GM23338 (cell line): Measurements from ENCODE around the gene SLC5A12. TPM values are rescaled to one million over a fixed set of nuclear protein-coding genes. Genes with fewer than 3 reads are reported as not detected.
A peak's percentile ranks its signal among the peaks of the same experiment; 100 is the strongest.

Experiments used
- ATAC-seq: fragments of 200-7000 bp; cut with Tn5 transposase; 3 replicates; pipeline ENCODE4 v1.9.1; 2020
- DNase-seq: peaks from one replicate; pipeline ENCODE4 v3.0.0-alpha.2; 2015; ENCODE audit warnings: low spot score
- H2AFZ ChIP-seq: fragments of 200-600 bp; sonication (generic); 2 replicates; pipeline ENCODE4 v1.8.0; 2016; ENCODE audit warnings: antibody characterized with exemption, mild to moderate bottlenecking, moderate library complexity
- H3F3A ChIP-seq: fragments of 200-600 bp; sonication (generic); replicated peaks from 2 replicates; pipeline ENCODE4 v1.8.0; 2017; ENCODE audit warnings: antibody characterized with exemption, mixed run types, low read depth
- H3K27ac ChIP-seq: fragments of 200-600 bp; sonication (generic); 2 replicates; pipeline ENCODE4 v1.6.1; 2016; ENCODE audit warnings: low read depth
- H3K27me3 ChIP-seq: fragments of 200-600 bp; sonication (generic); 2 replicates; pipeline ENCODE4 v1.8.0; 2016; ENCODE audit warnings: mild to moderate bottlenecking, mixed run types, moderate library complexity; ENCODE audit not compliant: insufficient read depth
- H3K36me3 ChIP-seq: fragments of 200-600 bp; sonication (generic); 2 replicates; pipeline ENCODE4 v1.8.0; 2016; ENCODE audit warnings: mild to moderate bottlenecking; ENCODE audit not compliant: insufficient read depth
- H3K4me1 ChIP-seq: fragments of 200-600 bp; sonication (generic); 2 replicates; pipeline ENCODE4 v1.8.0; 2016; ENCODE audit warnings: mild to moderate bottlenecking, moderate library complexity; ENCODE audit not compliant: insufficient read depth
- H3K4me2 ChIP-seq: fragments of 200-600 bp; sonication (generic); 2 replicates; pipeline ENCODE4 v1.7.1; 2017; ENCODE audit warnings: mixed run types
- H3K4me3 ChIP-seq: fragments of 200-600 bp; sonication (generic); 2 replicates; pipeline ENCODE4 v1.6.1; 2016; ENCODE audit warnings: mixed run types
- H3K79me2 ChIP-seq: fragments of 200-600 bp; sonication (generic); replicated peaks from 2 replicates; pipeline ENCODE4 v1.8.0; 2017; ENCODE audit warnings: mild to moderate bottlenecking; ENCODE audit not compliant: insufficient read depth
- H3K9me2 ChIP-seq: fragments of 200-600 bp; sonication (generic); 2 replicates; pipeline ENCODE4 v1.8.0; 2017; ENCODE audit not compliant: insufficient read depth
- H4K20me1 ChIP-seq: fragments of 200-600 bp; sonication (generic); replicated peaks from 2 replicates; pipeline ENCODE4 v1.8.0; 2017; ENCODE audit warnings: mild to moderate bottlenecking; ENCODE audit not compliant: insufficient read depth
- H3K27ac Mint-ChIP-seq: 2 replicates; pipeline ENCODE4 v1.8.0; 2020; ENCODE audit warnings: inconsistent platforms, mild to moderate bottlenecking, moderate library complexity, mixed read lengths
- H3K27me3 Mint-ChIP-seq: 3 replicates; pipeline ENCODE4 v1.8.0; 2022; ENCODE audit warnings: low read depth, mild to moderate bottlenecking, moderate library complexity, mixed read lengths, inconsistent platforms; ENCODE audit not compliant: insufficient read depth, poor library complexity
- H3K36me3 Mint-ChIP-seq: 3 replicates; pipeline ENCODE4 v1.8.0; 2021; ENCODE audit warnings: low read depth, mild to moderate bottlenecking, inconsistent platforms, moderate library complexity, mixed read lengths
- H3K4me1 Mint-ChIP-seq: 3 replicates; pipeline ENCODE4 v1.8.0; 2020; ENCODE audit warnings: mild to moderate bottlenecking, inconsistent platforms, mixed read lengths
- H3K4me3 Mint-ChIP-seq: 3 replicates; pipeline ENCODE4 v1.8.0; 2021; ENCODE audit warnings: moderate library complexity, mild to moderate bottlenecking, inconsistent platforms, mixed read lengths
- H3K9me3 Mint-ChIP-seq: 3 replicates; pipeline ENCODE4 v1.8.0; 2020; ENCODE audit warnings: moderate library complexity, mild to moderate bottlenecking, inconsistent platforms, mixed read lengths
- CREB1 ChIP-seq: fragments of 250-450 bp; sonication (Bioruptor Pico); IDR thresholded peaks from 2 replicates; pipeline ENCODE4 v1.5.0; 2020; ENCODE audit warnings: low read depth, mild to moderate bottlenecking, moderate library complexity
- EZH2 ChIP-seq: fragments of 200-600 bp; sonication (generic); IDR thresholded peaks from one replicate; pipeline ENCODE4 v1.8.0; 2017; ENCODE audit warnings: antibody characterized with exemption, mild to moderate bottlenecking, low read depth; ENCODE audit not compliant: unreplicated experiment
- EZH2phosphoT487 ChIP-seq: fragments of 200-600 bp; sonication (generic); IDR thresholded peaks from one replicate; pipeline ENCODE4 v1.8.1; 2018; ENCODE audit warnings: antibody characterized with exemption; ENCODE audit not compliant: unreplicated experiment
- JUNB ChIP-seq: IDR thresholded peaks from one replicate; pipeline ENCODE4 v1.6.1; 2016; ENCODE audit warnings: antibody characterized with exemption; ENCODE audit not compliant: unreplicated experiment
- POLR2AphosphoS5 ChIP-seq: IDR thresholded peaks from 2 replicates; pipeline ENCODE4 v1.6.1; 2016; ENCODE audit warnings: antibody characterized with exemption, low read depth
- STAT1 ChIP-seq: IDR thresholded peaks from one replicate; pipeline ENCODE4 v1.6.1; 2016; ENCODE audit warnings: antibody characterized with exemption; ENCODE audit not compliant: unreplicated experiment
- ZNF114 ChIP-seq: fragments of 250-450 bp; sonication (Bioruptor Pico); IDR thresholded peaks from 2 replicates; pipeline ENCODE4 v1.5.0; 2020; ENCODE audit warnings: mild to moderate bottlenecking, moderate library complexity
- ZNF462 ChIP-seq: fragments of 250-450 bp; sonication (Bioruptor Pico); IDR thresholded peaks from 2 replicates; pipeline ENCODE4 v1.5.0; 2020; ENCODE audit warnings: mild to moderate bottlenecking, moderate library complexity
- polyA plus RNA-seq: library from polyadenylated mRNA; unstranded; fragments of >200 nt; fragmentation: Nextera tagmentation; extraction: Ambion mirVana; gene quantifications from 2 replicates; pipeline ENCODE4 v1.2.1, GENCODE V29; 2016
- total RNA-seq: library from RNA; depleted of rRNA; stranded (reverse); fragments of >200 nt; shearing (Covaris generic); gene quantifications from 2 replicates; pipeline ENCODE4 v1.2.3, GENCODE V29; 2014
- TF ChIP-seq, protein P1 (sequence below): IDR thresholded peaks from one replicate; pipeline ENCODE4 v1.6.1; 2018; ENCODE audit warnings: antibody characterized with exemption; ENCODE audit not compliant: unreplicated experiment
- TF ChIP-seq, protein P2 (sequence below), 2 experiments: fragments of 200-600 bp in 1 of 2; sonication (generic) in 1 of 2; conservative IDR thresholded peaks; 2 replicates each; pipeline versions ENCODE4 v1.5.1 to v1.6.1; 2016 to 2017; ENCODE audit warnings: antibody characterized with exemption in 2 of 2, low read depth in 2 of 2, mild to moderate bottlenecking in 2 of 2, moderate library complexity in 1 of 2

SLC5A12 gene
- total and polyA plus RNA-seq, 2 experiments from 2014 or later, result 0.60 to 1.4 TPM

DNA sequence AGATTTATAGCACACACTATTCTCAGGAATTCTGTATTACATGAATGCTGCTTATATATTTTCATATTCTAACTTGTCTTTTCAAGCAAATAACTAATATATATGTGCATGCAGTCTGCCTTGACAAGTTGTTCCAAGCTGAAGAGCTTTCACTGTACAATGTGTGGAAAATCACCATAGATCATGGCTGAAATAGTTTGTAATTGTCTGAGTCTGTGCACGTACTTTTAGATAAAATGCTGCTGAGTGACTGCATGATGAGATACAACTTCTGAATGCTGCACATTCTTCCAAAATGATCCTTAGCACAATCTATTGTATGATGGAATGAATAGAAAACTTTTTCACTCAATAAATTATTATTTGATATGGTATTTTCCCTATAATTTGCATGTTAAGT, 58.9 kb downstream of the SLC5A12 start (continued):
- TF ChIP-seq, protein P1, sequence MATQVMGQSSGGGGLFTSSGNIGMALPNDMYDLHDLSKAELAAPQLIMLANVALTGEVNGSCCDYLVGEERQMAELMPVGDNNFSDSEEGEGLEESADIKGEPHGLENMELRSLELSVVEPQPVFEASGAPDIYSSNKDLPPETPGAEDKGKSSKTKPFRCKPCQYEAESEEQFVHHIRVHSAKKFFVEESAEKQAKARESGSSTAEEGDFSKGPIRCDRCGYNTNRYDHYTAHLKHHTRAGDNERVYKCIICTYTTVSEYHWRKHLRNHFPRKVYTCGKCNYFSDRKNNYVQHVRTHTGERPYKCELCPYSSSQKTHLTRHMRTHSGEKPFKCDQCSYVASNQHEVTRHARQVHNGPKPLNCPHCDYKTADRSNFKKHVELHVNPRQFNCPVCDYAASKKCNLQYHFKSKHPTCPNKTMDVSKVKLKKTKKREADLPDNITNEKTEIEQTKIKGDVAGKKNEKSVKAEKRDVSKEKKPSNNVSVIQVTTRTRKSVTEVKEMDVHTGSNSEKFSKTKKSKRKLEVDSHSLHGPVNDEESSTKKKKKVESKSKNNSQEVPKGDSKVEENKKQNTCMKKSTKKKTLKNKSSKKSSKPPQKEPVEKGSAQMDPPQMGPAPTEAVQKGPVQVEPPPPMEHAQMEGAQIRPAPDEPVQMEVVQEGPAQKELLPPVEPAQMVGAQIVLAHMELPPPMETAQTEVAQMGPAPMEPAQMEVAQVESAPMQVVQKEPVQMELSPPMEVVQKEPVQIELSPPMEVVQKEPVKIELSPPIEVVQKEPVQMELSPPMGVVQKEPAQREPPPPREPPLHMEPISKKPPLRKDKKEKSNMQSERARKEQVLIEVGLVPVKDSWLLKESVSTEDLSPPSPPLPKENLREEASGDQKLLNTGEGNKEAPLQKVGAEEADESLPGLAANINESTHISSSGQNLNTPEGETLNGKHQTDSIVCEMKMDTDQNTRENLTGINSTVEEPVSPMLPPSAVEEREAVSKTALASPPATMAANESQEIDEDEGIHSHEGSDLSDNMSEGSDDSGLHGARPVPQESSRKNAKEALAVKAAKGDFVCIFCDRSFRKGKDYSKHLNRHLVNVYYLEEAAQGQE, result no peak
- no peak for TF ChIP-seq STAT1
- TF ChIP-seq, protein P2, sequence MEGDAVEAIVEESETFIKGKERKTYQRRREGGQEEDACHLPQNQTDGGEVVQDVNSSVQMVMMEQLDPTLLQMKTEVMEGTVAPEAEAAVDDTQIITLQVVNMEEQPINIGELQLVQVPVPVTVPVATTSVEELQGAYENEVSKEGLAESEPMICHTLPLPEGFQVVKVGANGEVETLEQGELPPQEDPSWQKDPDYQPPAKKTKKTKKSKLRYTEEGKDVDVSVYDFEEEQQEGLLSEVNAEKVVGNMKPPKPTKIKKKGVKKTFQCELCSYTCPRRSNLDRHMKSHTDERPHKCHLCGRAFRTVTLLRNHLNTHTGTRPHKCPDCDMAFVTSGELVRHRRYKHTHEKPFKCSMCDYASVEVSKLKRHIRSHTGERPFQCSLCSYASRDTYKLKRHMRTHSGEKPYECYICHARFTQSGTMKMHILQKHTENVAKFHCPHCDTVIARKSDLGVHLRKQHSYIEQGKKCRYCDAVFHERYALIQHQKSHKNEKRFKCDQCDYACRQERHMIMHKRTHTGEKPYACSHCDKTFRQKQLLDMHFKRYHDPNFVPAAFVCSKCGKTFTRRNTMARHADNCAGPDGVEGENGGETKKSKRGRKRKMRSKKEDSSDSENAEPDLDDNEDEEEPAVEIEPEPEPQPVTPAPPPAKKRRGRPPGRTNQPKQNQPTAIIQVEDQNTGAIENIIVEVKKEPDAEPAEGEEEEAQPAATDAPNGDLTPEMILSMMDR (conservative IDR thresholded peaks at IDR 0.05; ENCODE audit: low read depth in 2 of 2), result no peak
- TF ChIP-seq CREB1, result no peak

DNA sequence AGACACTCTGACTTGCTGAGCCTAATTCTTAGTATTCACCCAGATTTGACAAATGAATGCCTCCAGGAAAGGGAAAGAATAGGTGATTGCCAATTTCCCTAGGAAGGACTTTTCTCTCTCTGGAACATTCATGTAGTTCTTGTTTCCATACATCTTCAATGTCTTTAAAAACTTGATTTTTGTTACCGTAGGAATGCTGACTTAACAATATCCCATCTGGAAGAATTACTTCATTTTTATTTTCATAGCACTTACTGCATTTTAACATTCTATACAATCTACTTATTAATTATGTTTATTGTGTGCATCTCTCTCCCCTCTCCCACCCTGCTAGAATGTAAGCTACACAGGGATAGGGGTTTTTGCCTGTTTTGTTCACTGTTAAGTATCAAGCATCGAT, 66.6 kb downstream of the SLC5A12 start:
- DNase-seq (no peak), ATAC-seq (no peak)
- no peaks in the 10 kb centered on the region for H3K4me1 Mint-ChIP-seq
- no peaks in the 10 kb centered on the region for H4K20me1 ChIP-seq
- no peaks in the 10 kb centered on the region for H3K9me2 ChIP-seq
- no peak overlapping the region for H3K27ac Mint-ChIP-seq
- no peaks in the 10 kb centered on the region for H3K79me2 ChIP-seq
- H3K36me3 ChIP-seq, result no peaks in the 10 kb centered on the region
- H3F3A ChIP-seq, result no peaks in the 10 kb centered on the region
- H3K27me3 ChIP-seq, result no peaks in the 10 kb centered on the region
- H3K4me2 ChIP-seq, result no peak overlapping the region
- no peaks in the 10 kb centered on the region for H3K4me1 ChIP-seq
- H3K4me3 ChIP-seq, result no peak overlapping the region
- H3K36me3 Mint-ChIP-seq, result no peaks in the 10 kb centered on the region
- H3K27me3 Mint-ChIP-seq, result no peaks in the 10 kb centered on the region
- H3K27ac ChIP-seq, result no peak overlapping the region
- H3K9me3 Mint-ChIP-seq, result no peaks in the 10 kb centered on the region
- H3K4me3 Mint-ChIP-seq, result no peak overlapping the region
- 0 out of 2 replicates have a peak overlapping the region, but pooled peaks have one; percentile 19 for H2AFZ ChIP-seq
- no peak for TF ChIP-seq STAT1
- TF ChIP-seq, protein P2 (conservative IDR thresholded peaks at IDR 0.05; ENCODE audit: low read depth in 2 of 2), result no peak
- no peak for TF ChIP-seq CREB1
- no peak for TF ChIP-seq ZNF114
- TF ChIP-seq JUNB, result no peak
- no peak for TF ChIP-seq ZNF462 (CRISPR knock-in tag)
- TF ChIP-seq POLR2AphosphoS5, result no peak
- no peak for TF ChIP-seq EZH2phosphoT487
- no peak for TF ChIP-seq EZH2
